GM12891 (cell line): ENCODE measurements around the gene MAMDC4.

Experiments used
- PAX5 ChIP-seq: IDR thresholded peaks from 2 replicates; pipeline ENCODE4 v1.6.1; 2011; ENCODE audit warnings: low read length, moderate library complexity, mild to moderate bottlenecking; ENCODE audit not compliant: insufficient read depth, severe bottlenecking
- POLR2A ChIP-seq: IDR thresholded peaks from 2 replicates; pipeline ENCODE4 v1.6.1; 2011; ENCODE audit warnings: low read depth, low read length, control low read depth
- POLR2AphosphoS5 ChIP-seq: IDR thresholded peaks from 2 replicates; pipeline ENCODE4 v1.6.1; 2011; ENCODE audit warnings: low read depth, low read length, control low read depth
- POU2F2 ChIP-seq: IDR thresholded peaks from 2 replicates; pipeline ENCODE4 v1.6.1; 2011; ENCODE audit warnings: low read depth, mild to moderate bottlenecking, control low read depth, low read length, moderate library complexity
- SPI1 ChIP-seq: IDR thresholded peaks from 2 replicates; pipeline ENCODE4 v1.6.1; 2011; ENCODE audit warnings: low read depth, low read length, control low read depth
- TAF1 ChIP-seq: IDR thresholded peaks from 2 replicates; pipeline ENCODE4 v1.6.1; 2011; ENCODE audit warnings: low read depth, low read length, control low read depth

- no peak for TF ChIP-seq POLR2AphosphoS5
- TF ChIP-seq POLR2A = no peak
- no peak for TF ChIP-seq TAF1
- TF ChIP-seq PAX5 = no peak
- no peak for TF ChIP-seq SPI1
- TF ChIP-seq POU2F2 = no peak
These were observed 48.4 kb downstream of the MAMDC4 start for GRCh38 chr9:136900556-136900955.
